Upper lobe of right lung (tissue), 1 donor: ENCODE measurements around the gene BPIFB3. TPM values are rescaled to one million over a fixed set of nuclear protein-coding genes. Genes with fewer than 3 reads are reported as not detected.

Experiments used
- ATAC-seq: fragments of 200-7000 bp; cut with Tn5 transposase; one replicate; pipeline ENCODE4 v1.9.1; 2020; ENCODE audit warnings: mild to moderate bottlenecking, moderate library complexity
- DNase-seq: peaks from one replicate; pipeline ENCODE4 v3.0.0-alpha.2; 2020
- H3K27ac ChIP-seq: fragments of 200-600 bp; one replicate; pipeline ENCODE4 v1.8.0; 2022
- H3K27me3 ChIP-seq: fragments of 200-600 bp; one replicate; pipeline ENCODE4 v1.8.0; 2022; ENCODE audit warnings: mild to moderate bottlenecking
- H3K36me3 ChIP-seq: fragments of 200-600 bp; one replicate; pipeline ENCODE4 v1.8.0; 2022
- H3K4me1 ChIP-seq: fragments of 200-600 bp; one replicate; pipeline ENCODE4 v1.8.0; 2022
- H3K4me3 ChIP-seq: fragments of 200-600 bp; one replicate; pipeline ENCODE4 v1.8.0; 2022; ENCODE audit warnings: mild to moderate bottlenecking
- H3K9me3 ChIP-seq: fragments of 200-600 bp; one replicate; pipeline ENCODE4 v1.8.0; 2022
- CTCF ChIP-seq: fragments of 200-600 bp; IDR thresholded peaks from one replicate; pipeline ENCODE4 v1.8.0; 2022; ENCODE audit warnings: antibody characterized with exemption
- intact Hi-C: fragments of 100-400 bp; cut with DNase I; formaldehyde crosslinking; loops from one replicate; pipeline ENCODE4 v1.11.0; 2022
- total RNA-seq: library from RNA; stranded (reverse); fragmentation: NEBNext Ultra II Directional; extraction: Animal tissue kit (Norgen Biotek cat#: 25700); gene quantifications from one replicate; pipeline ENCODE4 v1.2.1, GENCODE V29; 2021
- donor health status: DM: no; HTN: yes; CAD: no; lungs with severe emphysema.

BPIFB3 gene
- total RNA-seq, 1 donor from 2014 or later = not detected

DNA sequence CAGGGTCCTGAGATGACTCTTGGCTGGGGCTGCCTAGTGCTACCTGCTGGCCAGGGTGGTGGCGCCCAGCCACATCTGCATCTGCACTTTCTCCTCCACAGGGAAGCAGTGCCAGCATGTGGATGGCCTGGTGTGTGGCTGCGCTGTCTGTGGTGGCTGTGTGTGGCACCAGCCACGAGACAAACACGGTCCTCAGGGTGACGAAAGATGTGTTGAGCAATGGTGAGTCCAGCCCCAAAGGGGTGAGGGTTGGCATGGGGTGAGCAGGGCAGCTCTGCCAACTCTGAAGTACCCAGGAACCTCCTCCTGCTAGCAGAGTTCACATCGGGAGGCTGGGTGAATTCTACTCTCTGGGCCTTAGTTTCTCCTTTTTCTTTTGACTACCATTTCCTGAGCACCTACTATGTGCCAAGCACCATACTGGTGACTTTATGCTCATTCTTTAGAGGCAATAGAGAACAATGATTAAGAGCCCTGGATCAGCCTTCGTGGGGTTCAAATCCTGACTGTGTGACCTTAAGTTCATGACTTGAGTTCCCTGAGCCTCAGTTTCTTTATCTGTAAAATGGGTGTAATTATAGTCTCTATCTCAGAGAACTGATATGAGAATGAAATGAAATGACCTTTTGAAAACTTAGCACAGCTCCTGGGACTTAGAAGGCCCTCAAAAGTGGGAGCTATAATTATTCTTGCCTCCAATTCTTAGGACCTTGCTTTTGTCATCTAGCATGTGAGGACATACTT lies 27.9 kb downstream of the BPIFB3 start:
- ATAC-seq (peak; percentile 69), DNase-seq (no peak)
- H3K36me3 ChIP-seq = no peaks in the 10 kb centered on the region
- H3K4me1 ChIP-seq = no peaks in the 10 kb centered on the region
- no peak overlapping the region for H3K27ac ChIP-seq
- H3K9me3 ChIP-seq = no peaks in the 10 kb centered on the region
- intact Hi-C loops = no loop called here
- TF ChIP-seq CTCF = no peak
- no peak overlapping the region for H3K4me3 ChIP-seq
- no peaks in the 10 kb centered on the region for H3K27me3 ChIP-seq

GRCh38 chr20:33082546-33082945 lies 28.8 kb downstream of the BPIFB3 start:
- no peaks in the 10 kb centered on the region for H3K27me3 ChIP-seq

GRCh38 chr20:33083544-33084340 lies 30.0 kb downstream of the BPIFB3 start:
- Histone ChIP-seq H3K36me3 (no peaks in the 10 kb centered on the region), H3K27me3 (no peaks in the 10 kb centered on the region), H3K4me1 (no peaks in the 10 kb centered on the region), H3K9me3 (no peaks in the 10 kb centered on the region), H3K27ac (no peak overlapping the region), H3K4me3 (no peak overlapping the region)
- ATAC-seq = no peak
- no peak for TF ChIP-seq CTCF
- intact Hi-C loops = no loop called here
- DNase-seq = no peak

More at GRCh38 chr20:33082546-33082945, 28.8 kb downstream of the BPIFB3 start:
- intact Hi-C loops = no loop called here
- Histone ChIP-seq H3K27ac (no peak overlapping the region), H3K4me3 (no peak overlapping the region), H3K36me3 (no peaks in the 10 kb centered on the region), H3K4me1 (no peaks in the 10 kb centered on the region), H3K9me3 (no peaks in the 10 kb centered on the region)
- no peak for TF ChIP-seq CTCF
- DNase-seq = no peak
- no peak for ATAC-seq

- intact Hi-C loops = no loop called here
- TF ChIP-seq CTCF = no peak
Measured at GRCh38 chr20:33084722-33085121, 31.0 kb downstream of the BPIFB3 start.

DNA sequence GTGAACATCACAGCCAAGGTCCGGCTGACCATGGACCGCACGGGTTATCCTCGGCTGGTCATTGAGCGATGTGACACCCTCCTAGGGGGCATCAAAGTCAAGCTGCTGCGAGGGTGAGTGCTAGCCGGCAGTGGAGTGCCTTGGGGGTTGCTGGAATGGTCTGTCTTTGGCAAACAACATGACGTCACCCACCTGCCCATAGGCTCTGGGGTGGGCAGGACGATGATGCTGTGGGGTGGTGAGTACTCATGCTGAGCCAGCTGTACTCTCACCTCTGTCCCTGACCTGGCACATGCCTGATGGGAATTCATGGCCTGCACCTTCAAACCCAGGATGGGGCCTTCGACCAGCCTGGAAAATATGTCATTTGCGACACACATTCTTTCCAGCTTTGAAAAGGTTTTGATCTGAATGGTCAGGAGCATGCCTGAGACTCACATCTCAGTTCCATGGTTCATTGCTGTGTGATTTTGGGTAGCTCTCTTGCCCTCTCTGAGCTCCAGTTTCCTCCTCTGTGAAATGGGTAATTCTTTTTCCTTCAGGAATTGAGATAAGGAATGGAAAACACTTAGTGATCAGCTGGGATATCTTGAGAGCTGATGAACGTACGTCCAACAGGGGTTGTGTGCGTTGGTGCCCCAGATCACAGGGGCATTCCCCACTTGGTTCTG lies 32.5 kb downstream of the BPIFB3 start:
- Histone ChIP-seq H3K27me3 (no peaks in the 10 kb centered on the region), H3K9me3 (no peaks in the 10 kb centered on the region), H3K36me3 (no peaks in the 10 kb centered on the region), H3K4me1 (no peaks in the 10 kb centered on the region), H3K27ac (no peak overlapping the region), H3K4me3 (no peak overlapping the region)
- TF ChIP-seq CTCF = no peak
- no peak for ATAC-seq
- intact Hi-C loops = no loop called here
- DNase-seq = no peak

More at GRCh38 chr20:33084722-33085121, 31.0 kb downstream of the BPIFB3 start:
- Histone ChIP-seq H3K4me3 (no peak overlapping the region), H3K27me3 (no peaks in the 10 kb centered on the region), H3K27ac (no peak overlapping the region), H3K4me1 (no peaks in the 10 kb centered on the region), H3K36me3 (no peaks in the 10 kb centered on the region), H3K9me3 (no peaks in the 10 kb centered on the region)
- ATAC-seq (no peak), DNase-seq (no peak)
